ENCODE results near the gene AGMO.

DNA sequence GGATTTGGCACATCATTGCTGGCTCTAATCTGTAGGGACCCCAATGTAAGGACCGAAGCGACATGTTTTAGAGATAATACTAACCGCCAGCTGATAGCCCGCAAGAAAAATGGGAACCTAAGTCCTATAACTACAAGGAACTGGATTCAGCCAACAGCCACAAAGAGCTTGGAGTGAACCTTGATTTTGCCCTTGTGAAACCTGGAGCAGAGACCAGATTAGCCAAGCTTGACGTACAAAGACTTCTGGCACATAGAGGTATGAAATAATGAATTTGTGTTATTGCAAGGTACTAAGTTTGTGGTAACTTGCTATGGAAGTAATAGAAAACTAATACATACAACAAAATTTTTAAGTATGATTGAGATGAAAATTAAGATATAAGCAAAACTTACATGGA, 246.9 kb downstream of the AGMO start:
- TF ChIP-seq, protein P1, sequence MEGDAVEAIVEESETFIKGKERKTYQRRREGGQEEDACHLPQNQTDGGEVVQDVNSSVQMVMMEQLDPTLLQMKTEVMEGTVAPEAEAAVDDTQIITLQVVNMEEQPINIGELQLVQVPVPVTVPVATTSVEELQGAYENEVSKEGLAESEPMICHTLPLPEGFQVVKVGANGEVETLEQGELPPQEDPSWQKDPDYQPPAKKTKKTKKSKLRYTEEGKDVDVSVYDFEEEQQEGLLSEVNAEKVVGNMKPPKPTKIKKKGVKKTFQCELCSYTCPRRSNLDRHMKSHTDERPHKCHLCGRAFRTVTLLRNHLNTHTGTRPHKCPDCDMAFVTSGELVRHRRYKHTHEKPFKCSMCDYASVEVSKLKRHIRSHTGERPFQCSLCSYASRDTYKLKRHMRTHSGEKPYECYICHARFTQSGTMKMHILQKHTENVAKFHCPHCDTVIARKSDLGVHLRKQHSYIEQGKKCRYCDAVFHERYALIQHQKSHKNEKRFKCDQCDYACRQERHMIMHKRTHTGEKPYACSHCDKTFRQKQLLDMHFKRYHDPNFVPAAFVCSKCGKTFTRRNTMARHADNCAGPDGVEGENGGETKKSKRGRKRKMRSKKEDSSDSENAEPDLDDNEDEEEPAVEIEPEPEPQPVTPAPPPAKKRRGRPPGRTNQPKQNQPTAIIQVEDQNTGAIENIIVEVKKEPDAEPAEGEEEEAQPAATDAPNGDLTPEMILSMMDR (conservative IDR thresholded peaks at IDR 0.05; ENCODE audit: low read depth in 2 of 2): no peak
- no peak for TF ChIP-seq EZH2 (IDR thresholded peaks at IDR 0.05; ENCODE audit: low read depth, unreplicated experiment)
- no peak for TF ChIP-seq CREB1 (CRISPR knock-in tag; IDR thresholded peaks at IDR 0.05; ENCODE audit: low read depth)
- TF ChIP-seq NANOG (IDR thresholded peaks at IDR 0.05; ENCODE audit: borderline replicate concordance): no peak
- TF ChIP-seq POLR2AphosphoS5 (IDR thresholded peaks at IDR 0.05; ENCODE audit: low read depth): no peak
- TF ChIP-seq, protein P2, sequence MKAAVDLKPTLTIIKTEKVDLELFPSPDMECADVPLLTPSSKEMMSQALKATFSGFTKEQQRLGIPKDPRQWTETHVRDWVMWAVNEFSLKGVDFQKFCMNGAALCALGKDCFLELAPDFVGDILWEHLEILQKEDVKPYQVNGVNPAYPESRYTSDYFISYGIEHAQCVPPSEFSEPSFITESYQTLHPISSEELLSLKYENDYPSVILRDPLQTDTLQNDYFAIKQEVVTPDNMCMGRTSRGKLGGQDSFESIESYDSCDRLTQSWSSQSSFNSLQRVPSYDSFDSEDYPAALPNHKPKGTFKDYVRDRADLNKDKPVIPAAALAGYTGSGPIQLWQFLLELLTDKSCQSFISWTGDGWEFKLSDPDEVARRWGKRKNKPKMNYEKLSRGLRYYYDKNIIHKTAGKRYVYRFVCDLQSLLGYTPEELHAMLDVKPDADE (IDR thresholded peaks at IDR 0.05): no peak
- TF ChIP-seq EZH2phosphoT487 (IDR thresholded peaks at IDR 0.05; ENCODE audit: unreplicated experiment): no peak
- TF ChIP-seq, protein P3, sequence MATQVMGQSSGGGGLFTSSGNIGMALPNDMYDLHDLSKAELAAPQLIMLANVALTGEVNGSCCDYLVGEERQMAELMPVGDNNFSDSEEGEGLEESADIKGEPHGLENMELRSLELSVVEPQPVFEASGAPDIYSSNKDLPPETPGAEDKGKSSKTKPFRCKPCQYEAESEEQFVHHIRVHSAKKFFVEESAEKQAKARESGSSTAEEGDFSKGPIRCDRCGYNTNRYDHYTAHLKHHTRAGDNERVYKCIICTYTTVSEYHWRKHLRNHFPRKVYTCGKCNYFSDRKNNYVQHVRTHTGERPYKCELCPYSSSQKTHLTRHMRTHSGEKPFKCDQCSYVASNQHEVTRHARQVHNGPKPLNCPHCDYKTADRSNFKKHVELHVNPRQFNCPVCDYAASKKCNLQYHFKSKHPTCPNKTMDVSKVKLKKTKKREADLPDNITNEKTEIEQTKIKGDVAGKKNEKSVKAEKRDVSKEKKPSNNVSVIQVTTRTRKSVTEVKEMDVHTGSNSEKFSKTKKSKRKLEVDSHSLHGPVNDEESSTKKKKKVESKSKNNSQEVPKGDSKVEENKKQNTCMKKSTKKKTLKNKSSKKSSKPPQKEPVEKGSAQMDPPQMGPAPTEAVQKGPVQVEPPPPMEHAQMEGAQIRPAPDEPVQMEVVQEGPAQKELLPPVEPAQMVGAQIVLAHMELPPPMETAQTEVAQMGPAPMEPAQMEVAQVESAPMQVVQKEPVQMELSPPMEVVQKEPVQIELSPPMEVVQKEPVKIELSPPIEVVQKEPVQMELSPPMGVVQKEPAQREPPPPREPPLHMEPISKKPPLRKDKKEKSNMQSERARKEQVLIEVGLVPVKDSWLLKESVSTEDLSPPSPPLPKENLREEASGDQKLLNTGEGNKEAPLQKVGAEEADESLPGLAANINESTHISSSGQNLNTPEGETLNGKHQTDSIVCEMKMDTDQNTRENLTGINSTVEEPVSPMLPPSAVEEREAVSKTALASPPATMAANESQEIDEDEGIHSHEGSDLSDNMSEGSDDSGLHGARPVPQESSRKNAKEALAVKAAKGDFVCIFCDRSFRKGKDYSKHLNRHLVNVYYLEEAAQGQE (IDR thresholded peaks at IDR 0.05; ENCODE audit: unreplicated experiment): no peak
- no peak for TF ChIP-seq ZNF331 (CRISPR knock-in tag; IDR thresholded peaks at IDR 0.05; ENCODE audit: low read depth)
